ENCODE results near the gene GPR31. TPM values are rescaled to one million over a fixed set of nuclear protein-coding genes. Genes with fewer than 3 reads are reported as not detected.

The GPR31 gene
- total RNA-seq, 1 donor from 2014 or later, result not detected

DNA sequence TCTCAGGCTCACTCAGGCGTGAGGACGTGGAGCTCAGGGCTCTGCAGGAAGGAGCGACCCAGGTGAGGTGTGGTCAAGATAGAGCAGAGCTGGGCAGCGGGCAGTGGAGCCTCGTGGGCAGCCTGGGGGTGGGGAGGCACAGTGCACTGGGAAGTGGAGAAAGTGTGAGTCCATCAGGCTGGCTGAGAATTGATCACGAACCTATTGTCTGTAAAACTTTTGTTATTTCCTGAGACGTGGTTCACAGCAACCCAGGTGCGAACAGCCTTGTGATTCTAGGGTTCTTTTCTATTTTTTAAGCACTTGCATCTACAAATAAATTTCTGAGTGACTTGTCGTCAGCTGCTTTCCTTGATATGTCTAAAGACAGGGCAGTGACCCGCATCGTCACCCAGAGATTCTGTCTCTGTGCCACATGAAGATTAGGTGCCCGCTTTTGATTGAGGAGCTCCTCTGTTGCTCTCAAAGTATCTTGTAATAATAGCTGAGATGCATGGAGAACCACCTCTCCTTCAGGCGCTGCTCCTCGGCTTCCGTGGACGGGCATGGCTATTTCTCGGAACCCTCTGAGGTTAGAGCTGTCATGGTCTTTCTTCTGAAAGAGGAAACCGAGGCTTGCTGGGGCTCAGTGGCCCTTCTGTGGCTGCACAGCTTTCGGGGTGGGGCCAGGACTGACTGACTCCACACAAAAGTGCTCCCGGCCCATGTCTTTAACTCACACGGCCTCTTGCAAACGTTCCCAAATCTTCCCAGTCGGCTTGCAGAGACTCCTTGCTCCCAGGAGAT is 35.5 kb downstream of the GPR31 start:
- no peak for DNase-seq (ENCODE audit: extremely low read depth, low read depth, low spot score)

DNA sequence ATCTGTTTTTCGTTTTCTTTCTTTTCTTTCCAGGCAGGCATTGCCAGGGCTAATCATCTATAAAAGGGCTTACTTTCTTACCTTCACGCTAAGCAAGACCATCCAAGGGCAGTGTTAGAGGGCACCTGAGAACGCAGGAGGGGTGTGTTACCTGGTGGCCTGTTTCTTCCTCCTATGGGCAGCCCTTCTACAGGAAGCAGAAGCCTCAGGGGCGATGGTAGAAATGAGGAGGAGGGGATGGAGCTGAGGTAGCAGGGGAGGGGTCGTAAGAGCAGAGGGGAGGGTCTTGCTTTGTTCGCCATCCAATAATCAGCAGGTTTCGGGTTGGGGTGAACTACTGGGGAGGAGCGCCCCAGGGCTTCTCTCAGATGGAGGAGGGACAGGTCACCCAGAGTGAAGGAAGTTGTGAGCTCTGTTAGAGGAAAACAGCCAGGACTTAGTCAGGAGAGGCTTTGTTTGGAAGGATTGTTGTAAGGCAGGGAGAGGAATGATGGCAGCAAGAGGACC is 36.4 kb downstream of the GPR31 start:
- DNase-seq (ENCODE audit: extremely low read depth, low read depth, low spot score), result no peak

DNA sequence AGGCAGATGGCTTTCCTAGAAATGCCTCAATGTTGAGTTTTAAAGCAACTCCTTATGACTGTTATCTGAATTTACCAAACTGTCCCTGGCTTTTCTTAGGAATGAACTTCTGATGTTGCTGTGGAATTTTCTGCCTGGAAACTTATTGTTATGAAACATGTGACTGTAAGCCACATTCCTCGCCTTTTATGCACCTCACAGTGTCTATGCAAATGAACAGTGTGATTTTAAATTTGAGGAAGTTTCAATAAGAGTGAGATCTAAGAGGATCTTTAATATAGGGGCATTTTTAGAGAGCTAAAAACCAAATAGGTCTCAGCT is 37.2 kb downstream of the GPR31 start:
- DNase-seq (ENCODE audit: extremely low read depth, low read depth, low spot score), result no peak

DNA sequence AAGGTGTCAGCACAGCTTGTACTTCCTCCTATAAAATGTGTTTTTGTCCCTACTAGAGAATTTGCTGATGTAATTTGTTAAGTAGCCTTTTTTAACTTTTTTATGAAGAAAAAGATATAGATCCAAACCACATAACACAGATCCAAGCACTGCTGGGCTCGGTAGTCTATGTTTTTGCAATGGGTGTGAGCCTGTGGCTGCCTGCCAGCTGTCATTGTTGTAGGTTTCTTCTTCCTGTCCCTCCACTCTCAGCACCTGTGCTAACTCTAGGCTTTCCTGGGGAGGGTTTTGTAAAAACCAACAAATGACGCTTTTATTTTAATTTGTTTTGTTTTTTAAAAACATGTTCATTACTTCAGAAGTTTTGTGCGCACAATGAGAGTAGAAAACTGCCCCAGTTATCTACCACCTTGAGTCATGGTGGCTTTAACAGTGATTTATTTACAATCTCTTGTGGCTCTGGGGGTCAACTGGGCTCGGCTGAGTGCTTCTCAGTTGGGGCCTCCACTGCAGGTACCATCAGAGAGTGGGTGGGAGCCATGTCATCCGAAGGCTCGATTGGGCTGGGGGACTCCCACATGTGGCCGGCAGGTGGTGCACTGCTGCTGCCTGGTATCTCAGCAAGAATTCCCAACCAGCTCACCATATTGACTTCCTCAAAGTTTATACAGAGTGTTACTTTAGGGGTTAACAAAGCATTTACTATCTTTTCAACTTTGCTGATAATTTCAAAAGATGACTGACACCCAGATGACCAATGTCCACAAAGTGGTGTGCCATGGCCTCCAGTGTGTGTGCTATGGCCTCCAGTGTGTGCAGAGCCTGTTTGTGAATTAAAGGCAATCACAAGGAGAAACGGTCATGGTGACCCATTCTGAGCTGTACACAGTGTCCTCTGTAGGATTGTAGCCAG is 37.9 kb downstream of the GPR31 start:
- DNase-seq (ENCODE audit: extremely low read depth, low read depth, low spot score), result no peak

GRCh38 chr6:167118839-167119238 is 38.9 kb downstream of the GPR31 start:
- no peak for DNase-seq (ENCODE audit: extremely low read depth, low read depth, low spot score)

DNA sequence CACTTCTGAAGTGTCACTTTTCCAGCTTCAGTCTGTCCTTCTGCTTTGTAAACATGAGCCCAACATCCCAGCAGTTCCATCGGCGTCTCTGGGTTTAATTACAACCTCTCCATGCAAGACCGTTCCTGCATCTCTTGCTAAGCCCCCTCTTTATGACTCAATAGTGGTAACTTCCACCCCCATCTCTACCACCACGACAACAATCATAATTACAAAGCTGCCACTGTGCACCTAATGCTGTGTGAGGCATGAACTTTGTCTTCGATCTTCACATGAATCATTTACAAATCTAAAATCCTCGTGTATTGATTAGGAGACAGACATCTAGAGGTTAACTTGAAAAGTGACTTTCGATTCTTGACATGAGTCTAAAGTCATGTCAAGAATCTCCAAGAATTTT is 39.8 kb downstream of the GPR31 start:
- DNase-seq (ENCODE audit: extremely low read depth, low read depth, low spot score), result no peak

- DNase-seq (ENCODE audit: extremely low read depth, low read depth, low spot score), result no peak
Measured at GRCh38 chr6:167116838-167117228, 40.9 kb downstream of the GPR31 start.

DNA sequence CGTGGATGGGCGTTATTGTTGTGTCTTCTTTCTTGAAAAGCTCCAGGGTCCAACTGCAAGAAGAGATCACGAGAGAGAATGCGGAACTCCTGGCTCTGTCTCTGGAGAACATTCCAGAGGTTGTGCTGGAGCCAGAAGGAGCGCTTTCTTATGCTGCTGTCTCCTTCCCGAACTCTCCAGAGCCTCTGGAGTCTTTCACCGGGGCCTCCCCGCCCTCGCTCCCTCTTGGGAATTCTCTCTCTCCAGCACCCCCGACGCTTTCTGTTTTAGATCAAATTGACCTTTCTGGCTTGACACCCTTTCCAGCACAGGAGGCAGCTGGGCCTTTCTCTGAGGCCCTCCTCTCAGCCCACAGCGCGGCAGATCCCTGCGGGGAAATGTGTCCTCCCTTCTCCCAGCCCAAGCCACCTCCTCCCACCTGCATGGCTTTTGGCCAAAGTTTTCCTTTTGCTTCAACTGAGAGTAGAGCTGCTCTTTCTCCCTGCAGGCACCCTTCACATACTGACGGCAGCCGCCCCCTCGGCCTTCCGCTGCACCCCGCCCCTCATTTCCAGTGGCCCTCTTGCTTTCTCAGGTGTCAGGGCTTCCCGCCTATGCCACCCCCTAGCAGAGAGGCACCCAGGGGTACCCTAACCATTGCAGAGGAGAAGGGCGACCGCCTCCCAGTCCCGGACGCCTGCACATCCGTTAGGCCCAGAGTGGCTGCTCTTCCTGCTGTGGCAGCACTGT is 41.5 kb downstream of the GPR31 start:
- DNase-seq (ENCODE audit: extremely low read depth, low read depth, low spot score), result no peak

DNA sequence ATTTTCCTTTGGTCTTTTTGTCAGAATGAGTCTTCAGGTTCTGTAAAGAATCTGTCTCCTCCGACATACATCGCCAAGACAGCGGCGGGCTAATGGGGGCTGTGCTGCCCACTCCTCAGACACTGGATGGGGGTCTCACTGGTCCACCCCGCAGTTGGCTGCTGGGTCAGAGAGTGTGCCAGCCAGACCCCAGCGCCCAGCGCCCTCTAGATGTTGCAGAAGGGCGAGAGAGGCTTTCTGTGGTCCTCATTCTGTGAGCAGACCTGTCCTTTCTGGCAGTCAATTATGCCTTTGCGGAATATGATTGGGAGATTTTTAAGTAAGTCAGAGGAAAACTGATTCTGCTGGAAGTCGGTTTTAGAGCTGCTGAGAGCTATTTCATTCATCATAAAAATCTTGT is 42.7 kb downstream of the GPR31 start:
- DNase-seq (ENCODE audit: extremely low read depth, low read depth, low spot score), result no peak

- no peak for DNase-seq (ENCODE audit: extremely low read depth, low read depth, low spot score)
Measured at GRCh38 chr6:167113935-167114910, 43.6 kb downstream of the GPR31 start.

DNA sequence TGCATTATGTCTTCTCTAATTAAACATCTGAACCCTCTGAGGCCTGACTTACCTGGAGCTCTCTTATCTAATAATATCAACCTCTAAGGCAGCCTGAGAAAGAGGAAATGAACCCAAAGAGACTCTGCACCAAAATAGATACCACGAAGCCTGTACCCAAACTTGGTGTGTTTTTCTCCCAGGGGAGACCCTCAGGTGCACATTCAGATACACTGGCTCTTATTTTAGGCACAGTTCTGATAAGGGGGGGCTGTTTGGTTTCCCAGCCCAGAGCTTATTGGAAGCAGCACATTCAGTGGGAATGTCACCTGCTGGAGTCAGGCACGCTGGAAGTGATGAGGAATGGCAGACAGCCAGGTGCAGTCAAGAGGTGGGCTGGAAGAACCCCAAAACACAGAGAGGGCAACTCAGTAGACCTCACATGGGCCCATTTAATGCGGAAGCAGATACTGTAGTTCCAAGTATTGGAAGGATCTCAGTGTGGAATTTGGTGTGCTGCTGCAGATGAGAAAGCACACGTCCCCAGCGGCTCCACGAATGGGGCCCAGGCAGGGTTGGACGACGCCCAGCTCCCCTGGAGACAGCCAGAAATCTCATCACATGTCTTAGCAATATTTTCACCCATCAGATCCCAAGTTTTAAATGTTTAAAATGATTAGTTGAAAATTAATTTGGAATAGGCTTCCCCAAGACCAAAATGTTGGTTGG is 44.6 kb downstream of the GPR31 start:
- DNase-seq (ENCODE audit: extremely low read depth, low read depth, low spot score), result no peak

GRCh38 chr6:167112421-167112820 is 45.4 kb downstream of the GPR31 start:
- DNase-seq (ENCODE audit: extremely low read depth, low read depth, low spot score), result no peak

GRCh38 chr6:167111597-167111996 is 46.2 kb downstream of the GPR31 start:
- no peak for DNase-seq (ENCODE audit: extremely low read depth, low read depth, low spot score)

DNA sequence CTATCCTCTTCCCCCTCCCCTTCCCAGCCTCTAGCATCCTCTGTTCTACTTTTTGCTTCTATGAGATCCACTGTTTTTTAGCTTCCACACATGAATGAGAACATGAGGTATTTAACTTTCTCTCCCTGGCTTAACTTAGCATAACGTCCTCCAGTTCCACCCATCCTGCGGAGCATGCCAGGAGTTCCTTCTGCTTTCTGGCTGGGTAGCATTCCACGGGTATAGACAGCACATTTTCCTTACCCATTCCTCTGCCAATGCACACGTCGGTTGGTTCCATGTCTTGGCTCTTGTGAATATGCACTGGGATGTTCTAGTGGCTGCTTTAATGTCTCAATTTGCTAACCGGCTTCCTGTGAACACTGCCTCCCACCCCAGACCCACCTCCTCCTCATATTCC is 48.1 kb downstream of the GPR31 start:
- no peak for DNase-seq (ENCODE audit: extremely low read depth, low read depth, low spot score)

- no peak for DNase-seq (ENCODE audit: extremely low read depth, low read depth, low spot score)
Measured at GRCh38 chr6:167108278-167108677, 49.5 kb downstream of the GPR31 start.

GRCh38 chr6:167107787-167108186 is 50.0 kb downstream of the GPR31 start:
- no peak for DNase-seq (ENCODE audit: extremely low read depth, low read depth, low spot score)

DNA sequence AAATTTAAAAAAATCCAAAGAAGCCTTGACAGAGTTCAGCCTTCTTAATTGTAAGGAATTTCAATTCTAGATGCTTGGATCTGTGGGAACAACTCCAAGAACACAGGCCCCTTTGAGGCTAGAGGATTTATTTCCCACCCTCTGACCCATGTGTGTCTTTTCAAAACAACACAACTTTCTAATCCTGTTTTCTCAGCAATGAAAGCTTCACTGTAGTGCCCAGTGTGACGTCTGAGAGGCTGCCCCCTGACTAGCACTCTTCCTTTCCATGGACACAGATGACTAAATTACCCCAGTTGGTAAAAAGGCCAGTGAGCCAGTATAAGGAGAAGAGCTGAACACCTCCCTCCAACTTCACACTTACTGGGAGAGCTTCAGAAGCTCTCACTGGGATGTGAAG is 51.4 kb downstream of the GPR31 start:
- no peak for DNase-seq (ENCODE audit: extremely low read depth, low read depth, low spot score)

Data from glomerular endothelial cell (primary cell).